NB4 (cell line): ENCODE results near the gene AKR7A3.

ENCODE experiments used
- MAX ChIP-seq: IDR thresholded peaks from 2 replicates; pipeline ENCODE4 v1.6.1; 2011; ENCODE audit warnings: low read depth, low read length
- MYC ChIP-seq: IDR thresholded peaks from 2 replicates; pipeline ENCODE4 v1.6.1; 2011; ENCODE audit warnings: low read depth, low read length
- POLR2A ChIP-seq: IDR thresholded peaks from 2 replicates; pipeline ENCODE4 v1.6.1; 2011; ENCODE audit warnings: mild to moderate bottlenecking; ENCODE audit not compliant: insufficient read length; ENCODE audit errors: extremely low read depth
- TF ChIP-seq, protein P1 (sequence below): IDR thresholded peaks from one replicate; pipeline ENCODE4 v1.5.1; 2012; ENCODE audit warnings: low read depth, low read length

- TF ChIP-seq, protein P1, sequence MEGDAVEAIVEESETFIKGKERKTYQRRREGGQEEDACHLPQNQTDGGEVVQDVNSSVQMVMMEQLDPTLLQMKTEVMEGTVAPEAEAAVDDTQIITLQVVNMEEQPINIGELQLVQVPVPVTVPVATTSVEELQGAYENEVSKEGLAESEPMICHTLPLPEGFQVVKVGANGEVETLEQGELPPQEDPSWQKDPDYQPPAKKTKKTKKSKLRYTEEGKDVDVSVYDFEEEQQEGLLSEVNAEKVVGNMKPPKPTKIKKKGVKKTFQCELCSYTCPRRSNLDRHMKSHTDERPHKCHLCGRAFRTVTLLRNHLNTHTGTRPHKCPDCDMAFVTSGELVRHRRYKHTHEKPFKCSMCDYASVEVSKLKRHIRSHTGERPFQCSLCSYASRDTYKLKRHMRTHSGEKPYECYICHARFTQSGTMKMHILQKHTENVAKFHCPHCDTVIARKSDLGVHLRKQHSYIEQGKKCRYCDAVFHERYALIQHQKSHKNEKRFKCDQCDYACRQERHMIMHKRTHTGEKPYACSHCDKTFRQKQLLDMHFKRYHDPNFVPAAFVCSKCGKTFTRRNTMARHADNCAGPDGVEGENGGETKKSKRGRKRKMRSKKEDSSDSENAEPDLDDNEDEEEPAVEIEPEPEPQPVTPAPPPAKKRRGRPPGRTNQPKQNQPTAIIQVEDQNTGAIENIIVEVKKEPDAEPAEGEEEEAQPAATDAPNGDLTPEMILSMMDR, result no peak
- no peak for TF ChIP-seq POLR2A
- TF ChIP-seq MAX, result no peak
- TF ChIP-seq MYC, result no peak
Observed at GRCh38 chr1:19331262-19331878, 42.8 kb upstream of the AKR7A3 start.
